Nephron (organoid): Measurements from ENCODE around the gene LCE2D.

Experiments
- H3K27ac Mint-ChIP-seq, 3 experiments: 2 replicates each; pipeline ENCODE4 v1.8.0; 2020; ENCODE audit warnings: mixed read lengths in 3 of 3, mild to moderate bottlenecking in 2 of 3, moderate library complexity in 1 of 3
- H3K27me3 Mint-ChIP-seq: 2 replicates; pipeline ENCODE4 v1.8.0; 2021; ENCODE audit warnings: low read depth, mild to moderate bottlenecking, moderate library complexity, mixed read lengths
- H3K36me3 Mint-ChIP-seq: 2 replicates; pipeline ENCODE4 v1.8.0; 2020; ENCODE audit warnings: low read depth, mixed read lengths
- H3K4me1 Mint-ChIP-seq: 2 replicates; pipeline ENCODE4 v1.8.0; 2020; ENCODE audit warnings: mixed read lengths
- H3K4me3 Mint-ChIP-seq, 3 experiments: 2 replicates each; pipeline ENCODE4 v1.8.0; 2020; ENCODE audit warnings: mild to moderate bottlenecking in 3 of 3, mixed read lengths in 3 of 3, moderate library complexity in 2 of 3
- H3K9me3 Mint-ChIP-seq: 2 replicates; pipeline ENCODE4 v1.8.0; 2020; ENCODE audit warnings: mixed read lengths
- TF ChIP-seq, protein P1 (sequence below), 3 experiments: fragments of 200-600 bp; sonication (generic); IDR thresholded peaks; one replicate each; pipeline ENCODE4 v1.5.0; 2021; ENCODE audit warnings: antibody characterized with exemption in 3 of 3; ENCODE audit not compliant: unreplicated experiment in 3 of 3

The LCE2D gene, protein sequence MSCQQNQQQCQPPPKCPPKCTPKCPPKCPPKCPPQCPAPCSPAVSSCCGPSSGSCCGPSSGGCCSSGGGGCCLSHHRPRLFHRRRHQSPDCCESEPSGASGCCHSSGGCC

DNA sequence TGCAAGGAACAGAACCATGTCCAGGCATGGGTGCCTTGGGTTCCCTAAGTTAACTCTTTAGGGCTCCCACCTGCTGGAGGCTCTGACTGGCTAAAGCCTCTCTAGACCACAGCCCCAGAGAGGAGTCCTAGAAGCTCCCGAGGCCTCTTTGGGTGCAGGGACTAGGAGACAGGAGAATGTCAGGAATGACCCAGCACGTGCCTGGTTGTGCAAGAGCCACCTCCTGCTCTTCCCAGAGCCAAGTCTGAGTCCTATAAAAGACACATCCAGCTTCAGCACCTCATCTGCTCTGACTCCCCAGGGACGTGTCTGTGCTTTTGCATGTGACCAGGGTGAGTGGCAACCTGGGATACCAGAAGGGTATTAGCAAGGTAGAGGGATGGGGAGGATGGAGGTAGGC lies at the start of gene LCE2D:
LCE2D (plus strand) TSS at position 283 of the 400 bp plus-strand sequence. CDS start 726 bp downstream, outside the sequence.
- no peaks in the 10 kb centered on the region for H3K27me3 Mint-ChIP-seq
- no peak within 1 kb of the TSS for H3K27ac Mint-ChIP-seq
- peaks cover 30% of the 10 kb centered on the region for H3K9me3 Mint-ChIP-seq

DNA sequence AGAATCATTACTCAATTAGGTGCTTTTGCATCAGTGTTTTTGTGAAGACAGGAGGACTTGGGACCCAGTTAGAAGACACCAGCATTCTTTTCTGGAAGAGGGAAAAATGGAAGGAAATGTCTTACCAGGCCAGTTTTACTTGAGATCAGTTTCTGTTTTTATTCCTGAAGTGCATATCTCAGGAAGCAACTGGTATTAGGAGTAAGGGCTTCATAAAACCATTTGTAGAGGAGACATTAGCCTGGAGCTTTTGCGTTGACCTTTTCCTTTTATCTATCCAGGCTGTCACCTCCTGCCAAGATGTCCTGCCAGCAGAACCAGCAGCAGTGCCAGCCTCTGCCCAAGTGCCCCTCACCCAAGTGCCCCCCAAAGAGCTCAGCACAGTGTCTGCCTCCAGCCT lies 49.7 kb upstream of the LCE2D start, which contains the start of gene LCE3B:
LCE3B (plus strand) TSS at position 301 of the 400 bp plus-strand sequence; CDS start at position 301, 0 bp downstream.
- Mint-ChIP-seq H3K4me1 (no peaks in the 10 kb centered on the region), H3K4me3 (no peak within 1 kb of the TSS), H3K27me3 (no peaks in the 10 kb centered on the region), H3K9me3 (peaks cover 18% of the 10 kb centered on the region), H3K27ac (no peak within 1 kb of the TSS), H3K36me3 (no peaks in the 10 kb centered on the region)
- TF ChIP-seq, protein P1, sequence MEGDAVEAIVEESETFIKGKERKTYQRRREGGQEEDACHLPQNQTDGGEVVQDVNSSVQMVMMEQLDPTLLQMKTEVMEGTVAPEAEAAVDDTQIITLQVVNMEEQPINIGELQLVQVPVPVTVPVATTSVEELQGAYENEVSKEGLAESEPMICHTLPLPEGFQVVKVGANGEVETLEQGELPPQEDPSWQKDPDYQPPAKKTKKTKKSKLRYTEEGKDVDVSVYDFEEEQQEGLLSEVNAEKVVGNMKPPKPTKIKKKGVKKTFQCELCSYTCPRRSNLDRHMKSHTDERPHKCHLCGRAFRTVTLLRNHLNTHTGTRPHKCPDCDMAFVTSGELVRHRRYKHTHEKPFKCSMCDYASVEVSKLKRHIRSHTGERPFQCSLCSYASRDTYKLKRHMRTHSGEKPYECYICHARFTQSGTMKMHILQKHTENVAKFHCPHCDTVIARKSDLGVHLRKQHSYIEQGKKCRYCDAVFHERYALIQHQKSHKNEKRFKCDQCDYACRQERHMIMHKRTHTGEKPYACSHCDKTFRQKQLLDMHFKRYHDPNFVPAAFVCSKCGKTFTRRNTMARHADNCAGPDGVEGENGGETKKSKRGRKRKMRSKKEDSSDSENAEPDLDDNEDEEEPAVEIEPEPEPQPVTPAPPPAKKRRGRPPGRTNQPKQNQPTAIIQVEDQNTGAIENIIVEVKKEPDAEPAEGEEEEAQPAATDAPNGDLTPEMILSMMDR (IDR thresholded peaks at IDR 0.05; ENCODE audit: unreplicated experiment in 3 of 3) = no peak

More for the DNA sequence above, at the start of gene LCE2D:
- TF ChIP-seq, protein P1 (IDR thresholded peaks at IDR 0.05; ENCODE audit: unreplicated experiment in 3 of 3) = no peak
- Mint-ChIP-seq H3K4me1 (no peaks in the 10 kb centered on the region), H3K4me3 (no peak within 1 kb of the TSS), H3K36me3 (no peaks in the 10 kb centered on the region)

DNA sequence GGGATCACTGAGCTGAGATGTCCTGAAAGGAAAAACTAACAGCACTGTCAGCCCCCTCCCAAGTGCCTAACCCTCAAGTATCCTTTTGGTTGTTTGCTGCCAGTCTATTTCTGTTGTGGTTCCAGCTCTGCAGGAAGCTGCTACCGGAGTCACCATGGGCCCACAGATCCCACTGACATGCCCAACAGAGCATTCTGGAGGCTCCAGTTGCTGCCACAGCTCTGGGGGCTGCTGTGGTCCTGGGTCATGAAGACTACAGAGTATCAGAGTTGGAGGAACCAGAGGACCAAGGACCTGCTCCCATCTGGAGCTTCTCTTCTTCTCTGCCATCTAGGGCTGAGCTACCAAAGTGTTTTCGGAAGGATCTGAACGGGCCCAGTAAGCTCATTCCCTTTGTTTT lies 41.2 kb upstream of the LCE2D start:
- Mint-ChIP-seq H3K4me3 (no peak overlapping the region), H3K27ac (no peak overlapping the region), H3K36me3 (no peaks in the 10 kb centered on the region), H3K9me3 (peaks cover 53% of the 10 kb centered on the region), H3K4me1 (no peaks in the 10 kb centered on the region), H3K27me3 (no peaks in the 10 kb centered on the region)
- TF ChIP-seq, protein P1 (IDR thresholded peaks at IDR 0.05; ENCODE audit: unreplicated experiment in 3 of 3) = no peak

DNA sequence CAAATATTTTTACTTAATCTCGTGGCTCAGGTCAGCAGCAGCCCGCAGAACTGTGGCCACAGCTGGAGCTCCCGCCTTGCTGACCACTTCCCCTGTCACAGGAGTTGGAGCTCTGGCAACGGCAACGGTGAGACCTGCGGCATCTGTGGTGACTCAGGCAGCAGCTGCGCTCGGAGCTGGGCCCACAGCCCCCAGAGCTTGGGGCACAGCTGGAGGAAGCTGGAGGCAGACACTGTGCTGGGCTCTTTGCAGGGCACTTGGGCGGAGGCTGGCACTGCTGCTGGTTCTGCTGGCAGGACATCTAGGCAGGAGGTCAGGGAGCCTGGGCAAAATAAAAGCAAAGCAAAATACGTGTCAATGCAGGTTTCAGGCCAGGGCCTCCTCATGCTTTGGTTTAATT lies 40.4 kb upstream of the LCE2D start, which contains the start of gene LCE3A:
LCE3A (minus strand) TSS at position 301 of the 400 bp plus-strand sequence; CDS start at position 301, 0 bp downstream.
- H3K27ac Mint-ChIP-seq = no peak within 1 kb of the TSS
- H3K27me3 Mint-ChIP-seq = no peaks in the 10 kb centered on the region
- peaks cover 58% of the 10 kb centered on the region for H3K9me3 Mint-ChIP-seq
- H3K4me3 Mint-ChIP-seq = no peak within 1 kb of the TSS
- TF ChIP-seq, protein P1 (IDR thresholded peaks at IDR 0.05; ENCODE audit: unreplicated experiment in 3 of 3) = no peak
- no peaks in the 10 kb centered on the region for H3K36me3 Mint-ChIP-seq
- no peaks in the 10 kb centered on the region for H3K4me1 Mint-ChIP-seq

DNA sequence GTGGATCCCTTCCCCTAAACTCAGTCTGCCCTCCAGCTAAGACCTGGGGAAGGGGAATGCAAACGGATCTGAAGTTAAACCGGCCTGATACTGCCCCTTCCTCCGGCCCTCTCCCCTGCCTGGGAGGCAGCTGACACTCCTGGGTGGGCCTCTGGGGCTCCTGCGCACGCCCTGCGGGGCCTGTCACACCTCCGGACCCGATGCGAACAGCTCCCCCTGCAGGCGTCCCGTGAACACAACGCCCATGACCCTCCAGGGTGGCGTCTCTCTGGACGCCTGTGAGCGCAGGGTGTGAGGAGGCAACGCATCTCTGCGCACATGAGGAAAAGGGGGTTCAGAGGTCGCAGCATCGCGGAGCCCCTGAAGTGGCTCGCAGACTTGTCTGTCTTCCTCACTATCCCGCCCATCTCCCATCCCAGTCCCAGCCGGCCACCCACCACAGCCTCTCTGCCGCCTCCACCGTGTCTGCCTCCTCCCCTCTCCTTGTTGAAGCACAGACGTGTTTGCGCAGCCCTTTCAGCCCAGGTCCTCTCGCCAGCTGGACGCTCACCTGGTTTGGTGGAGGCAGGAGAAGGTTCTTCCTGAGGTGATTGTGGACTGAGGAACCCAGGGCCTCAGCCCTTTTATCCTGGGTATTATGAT lies 39.9 kb upstream of the LCE2D start:
- H3K27me3 Mint-ChIP-seq = no peaks in the 10 kb centered on the region
- TF ChIP-seq, protein P1 (IDR thresholded peaks at IDR 0.05; ENCODE audit: unreplicated experiment in 3 of 3) = no peak
- no peak overlapping the region for H3K27ac Mint-ChIP-seq
- H3K4me3 Mint-ChIP-seq = no peak overlapping the region
- H3K9me3 Mint-ChIP-seq = peaks cover 62% of the 10 kb centered on the region
- no peaks in the 10 kb centered on the region for H3K4me1 Mint-ChIP-seq
- H3K36me3 Mint-ChIP-seq = no peaks in the 10 kb centered on the region

DNA sequence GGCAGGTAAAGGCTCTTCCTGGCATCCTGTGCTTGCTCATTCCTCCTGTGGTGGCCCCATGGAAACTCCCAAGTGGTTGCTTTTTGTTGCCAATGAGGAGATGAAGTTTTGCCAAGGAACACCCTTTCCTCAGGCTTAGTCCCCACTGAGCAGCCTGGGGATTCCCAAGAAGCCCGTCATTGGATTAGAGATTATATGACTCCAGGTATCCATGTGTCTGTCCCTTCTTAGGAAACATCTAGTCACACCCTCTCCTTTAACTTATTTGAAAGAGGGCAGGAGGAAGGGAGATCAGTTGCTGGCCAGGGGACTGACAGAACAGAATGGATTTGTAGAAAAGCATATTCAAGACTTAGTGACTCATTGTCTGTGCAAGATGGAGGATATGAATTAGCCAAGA lies 36.4 kb upstream of the LCE2D start:
- Mint-ChIP-seq H3K27me3 (no peaks in the 10 kb centered on the region), H3K4me3 (no peak overlapping the region), H3K27ac (no peak overlapping the region), H3K36me3 (no peaks in the 10 kb centered on the region), H3K4me1 (no peaks in the 10 kb centered on the region), H3K9me3 (peaks cover 54% of the 10 kb centered on the region)
- TF ChIP-seq, protein P1 (IDR thresholded peaks at IDR 0.05; ENCODE audit: unreplicated experiment in 3 of 3) = no peak
